GM18519 (cell line): Measurements from ENCODE around the gene PTPRCAP.
"Not testable (repeated sequence)": the region's sequence is repeated elsewhere in the genome, so short reads cannot be mapped to it uniquely, and the experiment has no call there.

Experiments
- ATAC-seq: cut with Tn5 transposase; IDR thresholded peaks from one replicate; pipeline ENCODE4 v1.9.1; 2021; ENCODE audit warnings: mild to moderate bottlenecking, moderate library complexity; ENCODE audit not compliant: unreplicated experiment, low FRiP score

PTPRCAP gene

GRCh38 chr11:67437082-67437808 is at the start of gene PTPRCAP:
TSS of gene PTPRCAP (minus strand) at chr11:67437682. CDS start at chr11:67437619, 63 bp downstream.
- no peak for ATAC-seq

GRCh38 chr11:67486481-67487195 is 49.2 kb upstream of the PTPRCAP start:
- no peak for ATAC-seq

GRCh38 chr11:67485873-67486361 is 48.4 kb upstream of the PTPRCAP start:
- not testable (repeated sequence) for ATAC-seq

- ATAC-seq: no peak
These were observed 47.4 kb upstream of the PTPRCAP start for GRCh38 chr11:67484847-67485311.

GRCh38 chr11:67483831-67484665 is 46.6 kb upstream of the PTPRCAP start:
- ATAC-seq: no peak

GRCh38 chr11:67482827-67483798 is 45.6 kb upstream of the PTPRCAP start, which contains the start of gene AIP:
TSS of gene AIP (plus strand) at chr11:67483026. CDS start at chr11:67483159, 133 bp downstream.
- ATAC-seq: peak; percentile 63

- no peak for ATAC-seq
These were observed 44.9 kb upstream of the PTPRCAP start for GRCh38 chr11:67482275-67482826.

- ATAC-seq: not testable (repeated sequence)
These were observed 40.0 kb upstream of the PTPRCAP start for GRCh38 chr11:67477344-67478050.

- ATAC-seq: not testable (repeated sequence)
These were observed 39.2 kb upstream of the PTPRCAP start for GRCh38 chr11:67476692-67477091.

GRCh38 chr11:67472882-67473281 is 35.4 kb upstream of the PTPRCAP start:
- ATAC-seq: no peak

GRCh38 chr11:67470337-67471002 is 33.0 kb upstream of the PTPRCAP start:
- no peak for ATAC-seq

GRCh38 chr11:67469508-67469811 is 32.0 kb upstream of the PTPRCAP start:
- ATAC-seq: peak; percentile 6

- ATAC-seq: peak; percentile 46
These were observed 31.5 kb upstream of the PTPRCAP start, which contains the start of gene TMEM134 for GRCh38 chr11:67468759-67469507. TSS of gene TMEM134 (minus strand) at chr11:67469251. CDS start at chr11:67469192, 59 bp downstream.

- ATAC-seq: no peak
These were observed 30.9 kb upstream of the PTPRCAP start for GRCh38 chr11:67468456-67468758.

GRCh38 chr11:67468056-67468455 is 30.6 kb upstream of the PTPRCAP start:
- ATAC-seq: no peak

- ATAC-seq: no peak
These were observed 29.7 kb upstream of the PTPRCAP start for GRCh38 chr11:67466962-67467771.

- no peak for ATAC-seq
These were observed 28.9 kb upstream of the PTPRCAP start for GRCh38 chr11:67466367-67466766.
